SU-DHL-6 (cell line): Measurements from ENCODE around the gene LIPK.

Experiments
- CTCF ChIP-seq: fragments of 200-600 bp; sonication (generic); IDR thresholded peaks from one replicate; pipeline ENCODE4 v1.5.1; 2017; ENCODE audit warnings: antibody characterized with exemption, mild to moderate bottlenecking, low read length, moderate library complexity; ENCODE audit not compliant: insufficient read depth, poor library complexity, severe bottlenecking
- EZH2phosphoT487 ChIP-seq: fragments of 200-600 bp; sonication (generic), shearing (Covaris generic); conservative IDR thresholded peaks from 2 replicates; pipeline ENCODE4 v1.6.1; 2018; ENCODE audit warnings: mild to moderate bottlenecking, antibody characterized with exemption, low read length, moderate library complexity, mixed read lengths

GRCh38 chr10:88791924-88792323 lies 85.9 kb downstream of the LIPK start:
- peak; percentile 20 for TF ChIP-seq CTCF
- no peak for TF ChIP-seq EZH2phosphoT487
